NCI-H1436 treated with DMSO at 0.1 percent for 48 hours (cell line): Measurements from ENCODE around the gene EPB41L2.

Experiments used
- DNase-seq: peaks from one replicate; lab custom pipeline; 2025; lab: John Stamatoyannopoulos, UW

Gene EPB41L2

DNA sequence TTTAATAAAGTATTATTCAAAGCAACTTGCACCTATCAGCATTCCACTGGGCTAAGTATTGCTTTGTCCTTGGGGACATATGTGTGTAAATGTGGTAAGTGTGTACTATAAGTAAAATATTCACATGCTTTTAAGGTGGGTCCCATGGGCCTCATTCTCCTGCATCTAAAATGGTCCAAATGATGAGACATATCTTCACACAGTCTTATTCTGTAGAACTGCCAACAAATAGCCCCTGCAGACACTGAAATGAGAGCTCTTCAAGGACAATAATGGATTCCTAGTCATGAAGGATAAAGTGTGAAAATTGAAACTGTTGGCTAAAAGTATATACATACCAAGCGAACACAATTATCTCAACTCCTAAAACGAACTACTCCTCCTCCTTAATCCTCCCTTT lies 154.1 kb downstream of the EPB41L2 start:
- no peak for DNase-seq

DNA sequence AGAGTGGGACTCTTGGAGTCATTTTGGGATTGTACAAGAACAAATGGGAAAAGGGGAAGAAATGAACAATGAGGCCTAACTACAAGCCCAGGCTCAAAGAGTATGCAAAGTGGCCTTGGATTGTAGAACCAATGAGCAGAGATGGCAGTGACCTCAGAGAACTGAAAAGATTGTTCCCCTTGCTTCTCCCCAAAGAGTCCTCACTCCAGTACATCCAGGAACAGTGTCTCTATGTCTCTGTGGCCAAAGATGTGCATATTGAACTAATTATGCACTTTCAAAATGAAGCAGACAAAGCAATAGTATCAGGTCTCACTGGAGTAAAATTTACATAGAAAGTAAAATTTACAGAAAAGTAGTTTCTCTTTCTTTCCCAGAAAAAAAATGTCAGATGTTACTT lies 154.9 kb downstream of the EPB41L2 start:
- no peak for DNase-seq

DNA sequence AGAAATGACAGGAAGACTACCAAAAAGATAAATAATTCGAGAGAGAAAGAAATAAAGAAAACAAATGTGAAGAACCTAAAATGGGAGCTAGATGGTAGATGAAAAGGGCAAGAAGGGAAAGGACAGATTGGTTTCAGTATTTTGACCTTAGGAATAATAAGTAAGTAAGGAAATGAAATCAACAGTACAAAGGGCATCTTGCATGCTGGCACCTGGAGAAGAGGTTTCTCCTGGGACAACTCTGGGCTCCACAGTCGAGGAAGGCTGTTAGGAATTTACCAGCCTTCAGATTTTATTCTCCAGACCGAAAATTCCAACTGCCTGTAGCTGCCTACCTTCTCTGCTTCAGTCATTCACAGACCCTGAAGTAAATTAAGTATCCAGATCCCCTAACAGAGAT lies 155.4 kb downstream of the EPB41L2 start:
- DNase-seq: no peak

DNA sequence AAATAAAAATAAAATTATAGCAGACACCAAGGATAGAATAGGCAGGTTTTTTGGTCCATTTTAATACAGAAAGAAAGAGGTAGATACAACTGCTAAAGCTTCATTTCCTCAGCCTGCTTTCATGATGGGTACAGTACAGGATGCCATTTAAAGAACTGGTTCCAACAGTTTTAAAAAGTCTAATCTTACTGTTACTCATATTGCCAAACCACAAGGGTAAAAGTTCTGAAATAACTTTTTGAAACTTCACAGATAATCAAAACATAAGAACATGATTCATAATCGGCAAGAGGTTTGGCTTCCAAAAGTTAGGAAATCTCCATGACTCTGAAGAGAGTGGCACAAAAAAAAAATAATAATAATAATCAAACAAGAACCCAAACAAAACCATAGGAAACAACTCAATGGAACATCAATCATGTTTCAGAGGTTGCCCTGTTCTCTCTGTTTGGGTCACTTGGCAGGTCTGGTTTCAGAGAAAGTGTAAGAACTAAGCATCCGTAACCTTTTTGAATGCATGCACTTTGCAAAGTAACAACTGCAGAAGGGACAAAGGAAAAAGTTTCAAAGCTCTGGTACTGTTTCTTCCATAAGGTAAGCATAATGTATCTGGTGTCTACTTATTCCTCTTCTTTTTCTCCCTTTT lies 156.2 kb downstream of the EPB41L2 start:
- no peak for DNase-seq

DNA sequence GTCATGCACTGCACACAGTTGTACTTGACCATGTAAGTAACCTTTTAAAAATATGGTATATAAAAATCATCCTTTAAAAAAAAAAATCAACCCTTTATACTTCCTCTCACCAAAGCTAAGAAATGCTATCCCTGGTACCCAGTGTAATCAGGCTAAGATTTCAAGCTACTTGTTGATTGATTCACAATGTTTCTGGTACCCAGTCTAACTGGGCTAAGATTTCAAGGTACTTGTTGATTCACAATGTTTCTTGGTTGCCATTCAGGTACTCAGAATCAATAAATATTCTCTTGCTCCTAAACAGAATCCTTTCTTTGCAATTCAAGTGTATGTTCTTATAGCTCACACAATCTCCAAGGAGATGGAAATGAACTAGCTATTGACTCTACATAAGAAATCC lies 159.4 kb downstream of the EPB41L2 start:
- no peak for DNase-seq

DNA sequence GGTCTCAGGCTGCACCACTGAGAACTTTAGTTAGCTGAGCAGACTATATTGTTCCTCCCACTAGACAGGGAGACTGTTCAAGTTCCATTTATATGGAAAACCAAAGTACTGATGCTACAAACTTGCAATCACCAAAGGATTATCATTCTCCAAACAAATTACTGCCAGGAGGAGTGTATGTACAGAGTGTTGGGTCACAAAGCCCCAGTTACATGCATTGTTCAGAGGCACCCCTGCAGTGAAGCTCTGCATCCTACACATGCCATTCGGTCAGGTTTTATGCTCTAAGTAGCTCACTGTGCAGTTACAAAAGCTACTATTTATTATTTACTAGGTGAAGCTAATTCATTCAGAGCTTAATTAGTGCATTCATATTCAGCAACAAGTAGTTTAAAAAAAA lies 160.0 kb downstream of the EPB41L2 start:
- DNase-seq: no peak

DNA sequence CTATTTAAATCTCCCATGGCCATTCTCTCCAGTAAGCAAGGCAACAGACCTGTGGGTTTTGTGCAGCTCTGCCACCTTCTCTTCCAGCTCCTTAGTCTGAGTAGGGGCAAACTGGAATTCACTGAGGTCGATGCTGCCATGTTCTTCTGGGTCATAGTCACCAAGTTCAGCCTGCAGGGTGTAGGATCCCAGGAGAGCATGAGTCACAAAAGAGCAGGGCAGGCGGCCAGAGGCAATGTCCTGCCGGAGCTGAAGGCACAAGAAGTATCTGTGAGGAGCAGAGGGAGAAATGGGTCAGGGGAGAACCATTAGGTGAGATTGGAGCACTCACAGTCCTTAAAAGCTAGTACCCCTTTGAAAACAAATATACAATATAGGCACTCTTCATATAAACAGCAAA lies 162.1 kb downstream of the EPB41L2 start:
- DNase-seq: no peak

DNA sequence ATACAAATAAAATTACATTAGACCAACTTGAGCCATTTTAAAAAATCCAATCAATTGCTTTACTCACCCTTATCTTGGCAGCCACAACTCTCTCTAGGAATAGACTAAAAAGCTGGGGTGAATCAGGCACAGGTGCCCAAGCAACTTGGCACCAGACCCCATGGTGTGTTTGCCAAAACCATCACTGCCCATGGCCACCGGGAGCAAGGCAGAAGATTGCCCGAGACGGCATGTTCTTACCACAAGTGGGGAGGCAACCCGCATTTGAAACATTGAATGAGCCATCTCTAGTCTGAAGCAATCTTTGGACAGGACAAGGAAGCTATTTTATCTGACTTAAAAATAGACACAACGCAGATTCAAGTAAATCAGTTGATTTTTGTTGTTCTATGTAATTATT lies 166.8 kb downstream of the EPB41L2 start:
- DNase-seq: no peak

DNA sequence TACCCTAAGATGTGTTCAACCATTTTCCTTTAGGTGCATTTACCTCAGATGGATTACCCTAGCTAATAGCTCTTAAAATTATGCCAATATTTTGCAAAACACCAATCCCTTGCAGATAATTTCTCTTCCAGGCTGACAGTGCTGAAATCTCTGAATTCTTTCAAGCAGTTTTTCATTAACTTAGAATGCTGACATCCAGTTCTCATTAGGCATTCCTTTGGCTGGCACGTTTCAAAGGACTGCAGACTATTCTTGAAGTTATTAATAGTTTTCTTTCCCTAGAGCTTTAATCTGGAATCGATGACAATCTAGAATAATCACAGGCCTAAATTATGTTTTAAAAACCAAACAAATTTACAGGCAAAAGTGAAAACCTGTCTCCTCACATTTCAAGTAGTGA lies 167.5 kb downstream of the EPB41L2 start:
- DNase-seq: no peak

DNA sequence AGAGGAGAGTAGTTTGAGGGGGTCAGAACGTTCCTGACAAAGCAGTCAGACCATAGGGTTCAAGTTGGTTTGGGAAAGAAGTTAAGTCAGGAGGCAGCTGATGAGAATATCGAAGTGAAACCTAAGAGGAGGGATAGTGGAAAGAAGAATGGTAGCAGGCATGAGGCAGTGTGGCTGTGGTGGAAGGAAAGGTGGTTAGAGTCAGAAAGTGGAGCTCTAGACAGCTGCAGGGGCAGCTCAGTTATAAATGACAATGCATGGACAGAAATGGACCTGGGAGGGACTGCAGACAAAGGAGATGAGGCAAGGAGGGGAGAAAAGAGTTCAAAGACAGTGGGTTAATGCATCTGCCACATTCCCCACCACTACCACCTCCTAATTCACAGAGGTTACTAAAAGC lies 169.3 kb downstream of the EPB41L2 start:
- no peak for DNase-seq

DNA sequence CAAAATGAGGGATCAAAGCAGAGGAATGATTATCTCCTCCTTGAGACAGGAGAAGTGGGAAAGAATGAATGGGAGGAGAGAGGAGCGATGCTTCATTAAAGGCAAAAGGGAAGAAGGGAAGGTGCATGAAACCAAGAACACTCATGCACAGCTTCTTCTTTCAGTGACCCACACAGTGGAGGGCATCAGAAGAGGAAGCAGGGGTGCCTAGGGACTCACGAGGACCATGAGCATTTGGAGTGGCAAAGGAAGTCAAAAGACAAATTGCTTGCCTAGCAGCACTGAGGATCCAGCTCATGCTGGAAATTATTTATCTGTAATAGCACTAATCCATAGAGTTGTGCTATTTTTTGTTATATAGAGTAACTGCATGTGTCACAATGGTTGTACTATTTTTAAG lies 169.8 kb downstream of the EPB41L2 start:
- DNase-seq: no peak

DNA sequence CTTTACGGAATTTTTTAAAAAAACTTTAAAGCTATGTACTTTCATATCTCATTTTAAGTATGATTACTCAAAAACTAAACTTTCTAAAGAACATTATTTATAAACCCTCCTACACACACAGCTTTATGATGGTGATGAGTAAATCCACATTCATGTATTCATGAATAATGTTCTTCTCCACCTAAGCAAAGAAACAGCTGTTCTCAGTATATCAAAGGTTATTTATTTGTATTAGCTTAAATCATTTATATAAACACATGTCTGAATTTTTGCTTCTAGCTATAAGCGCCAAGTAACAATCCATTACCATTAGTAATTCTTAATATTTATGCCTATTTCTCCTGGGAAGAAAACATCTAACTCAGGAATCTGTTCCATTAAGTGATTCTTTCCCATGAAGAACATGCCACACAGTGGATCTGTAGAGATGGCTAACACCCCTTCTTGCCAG lies 172.5 kb downstream of the EPB41L2 start:
- no peak for DNase-seq

DNA sequence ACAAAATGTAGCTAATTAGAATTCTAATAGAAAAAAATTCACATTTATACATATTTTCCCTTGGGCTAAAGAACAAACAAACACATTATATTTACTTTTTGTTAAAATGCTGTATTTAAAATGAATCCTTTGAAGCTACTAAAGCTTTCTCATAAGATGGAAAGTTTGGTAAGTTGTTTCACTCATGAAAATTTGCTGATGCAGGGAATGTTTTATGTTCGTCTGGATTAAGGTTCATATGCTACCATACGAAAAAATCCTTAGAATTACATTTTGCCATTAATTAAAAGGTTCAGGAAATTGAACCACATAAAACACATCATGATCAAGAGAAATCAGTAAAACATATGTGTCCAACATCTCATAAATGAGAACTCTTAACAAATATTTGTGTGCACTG lies 173.6 kb downstream of the EPB41L2 start:
- DNase-seq: no peak

DNA sequence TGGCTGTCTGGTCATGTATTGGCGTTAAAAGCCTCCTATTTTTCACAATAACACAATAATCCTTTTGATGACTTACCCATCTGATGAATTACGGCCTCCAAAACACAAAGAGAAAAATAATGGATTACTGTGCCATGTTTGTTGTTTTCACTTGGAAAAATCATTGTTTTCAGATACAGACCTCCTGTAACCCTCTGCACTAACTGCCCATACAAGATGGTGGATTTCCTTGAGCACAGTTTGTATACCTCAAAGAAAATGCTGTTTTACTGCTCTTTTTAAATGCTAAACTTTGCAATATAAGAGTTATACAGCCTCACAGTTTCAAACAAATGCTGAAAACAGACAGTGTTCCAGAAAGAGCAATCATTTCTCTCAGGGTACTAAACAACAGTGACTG lies 174.8 kb downstream of the EPB41L2 start:
- no peak for DNase-seq

DNA sequence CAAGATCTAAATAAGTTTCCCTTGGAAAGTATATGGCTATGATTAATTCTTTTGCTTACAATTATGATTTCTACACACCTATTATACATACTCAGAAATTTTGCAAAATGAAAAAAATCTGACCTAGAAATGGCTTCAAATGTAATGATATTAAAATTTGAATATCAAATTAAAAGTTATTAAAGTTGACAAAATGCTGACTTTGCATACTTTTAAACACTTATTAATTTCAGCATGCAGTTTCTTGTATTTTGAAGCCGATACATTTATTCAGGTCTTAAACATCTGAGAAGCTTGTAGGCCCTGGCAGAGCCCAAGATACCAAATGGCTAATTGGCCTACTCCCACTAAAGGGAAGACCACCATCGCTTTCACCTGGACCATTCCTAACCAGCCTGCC lies 176.1 kb downstream of the EPB41L2 start:
- DNase-seq: no peak

DNA sequence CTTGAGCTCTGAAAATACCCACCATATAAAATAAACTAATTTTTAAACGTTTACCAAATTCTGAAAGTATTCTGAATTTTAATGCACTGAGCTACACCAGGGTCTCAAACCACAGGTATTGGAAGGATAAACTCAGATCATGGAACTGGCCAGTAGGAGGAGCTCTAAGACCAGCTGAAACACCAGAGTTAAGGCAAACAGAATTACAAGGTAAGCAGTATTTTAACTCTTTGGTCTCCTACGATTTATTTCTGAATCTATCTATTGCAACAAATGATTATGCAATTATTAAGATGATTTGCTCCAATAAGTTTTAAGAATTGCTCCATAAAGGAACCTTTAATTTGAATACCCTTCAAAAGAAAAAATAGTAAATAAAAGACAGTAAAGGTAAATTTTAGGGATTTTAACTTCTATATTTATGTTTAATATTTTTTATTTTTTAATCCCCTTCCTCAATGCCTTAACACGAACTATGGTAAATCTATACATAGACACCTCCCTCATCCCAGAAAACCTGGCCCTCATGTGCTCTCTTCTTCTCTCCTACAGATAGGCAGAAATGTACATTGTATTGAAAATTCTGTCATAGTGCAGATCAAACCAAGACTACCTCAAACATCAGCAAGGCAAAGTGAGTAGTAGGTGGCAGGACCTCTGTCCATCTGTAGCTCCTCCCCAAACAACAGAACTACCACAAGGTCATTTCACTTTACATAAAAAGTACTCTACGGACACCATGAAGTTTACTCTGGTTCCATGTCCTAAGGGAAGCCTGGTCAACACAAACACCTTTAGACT lies 177.5 kb downstream of the EPB41L2 start:
- DNase-seq: no peak

DNA sequence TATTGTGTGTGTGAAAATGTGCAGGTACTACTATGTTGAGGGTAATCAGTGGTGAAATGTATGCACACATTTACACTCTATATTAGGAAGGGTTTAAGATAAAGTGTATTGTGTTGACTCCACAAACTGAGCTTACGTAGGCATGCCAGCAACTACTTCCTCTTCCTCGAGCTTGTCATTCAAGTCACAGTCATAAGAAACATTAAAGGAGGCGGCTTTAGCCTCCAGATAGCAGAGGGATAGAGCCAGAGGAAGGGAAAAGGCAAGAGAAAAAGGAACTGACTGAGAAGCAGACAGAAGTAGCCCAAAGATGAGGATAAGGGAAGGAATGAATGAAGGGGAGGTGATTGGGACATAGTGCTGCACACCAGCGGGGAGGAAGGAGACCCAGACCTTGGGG lies 180.7 kb downstream of the EPB41L2 start:
- DNase-seq: no peak

DNA sequence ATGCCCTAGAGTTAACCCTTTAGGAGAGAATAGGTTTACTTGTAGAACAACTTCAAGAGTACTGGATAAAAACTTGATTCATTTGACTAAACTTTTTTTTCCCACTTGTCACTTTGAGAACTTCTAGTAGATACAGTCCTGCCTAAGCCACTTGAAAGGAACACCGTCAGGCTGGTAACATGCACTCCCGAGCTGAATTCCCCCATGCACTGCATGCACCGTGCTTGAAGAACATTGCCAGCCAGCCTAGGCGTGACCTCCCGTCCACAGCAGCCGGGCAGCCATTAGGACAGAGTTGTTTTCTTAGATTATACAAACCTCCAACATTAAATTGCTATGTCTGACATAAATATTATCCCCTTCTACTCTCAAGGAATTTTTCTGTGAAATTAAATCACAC lies 183.2 kb downstream of the EPB41L2 start:
- DNase-seq: no peak

DNA sequence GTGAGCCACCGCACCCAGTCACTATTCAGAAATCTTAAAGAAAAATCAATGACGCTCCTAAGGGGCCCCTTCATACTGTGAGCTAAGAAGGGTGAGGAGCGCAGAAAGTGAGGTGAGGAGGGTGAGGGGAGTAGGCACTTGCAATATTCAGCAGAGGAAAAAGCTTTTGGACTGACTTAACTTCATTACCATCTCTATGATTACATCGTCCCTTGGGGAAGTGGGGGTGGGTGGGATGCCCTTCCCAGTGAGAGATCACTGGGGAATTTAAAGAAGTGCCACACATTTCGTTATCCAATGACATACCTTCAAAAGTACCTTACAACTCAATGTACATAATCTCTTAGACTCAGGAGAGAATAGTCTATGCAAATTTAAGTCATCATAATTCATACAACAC lies 189.3 kb downstream of the EPB41L2 start:
- DNase-seq: no peak

DNA sequence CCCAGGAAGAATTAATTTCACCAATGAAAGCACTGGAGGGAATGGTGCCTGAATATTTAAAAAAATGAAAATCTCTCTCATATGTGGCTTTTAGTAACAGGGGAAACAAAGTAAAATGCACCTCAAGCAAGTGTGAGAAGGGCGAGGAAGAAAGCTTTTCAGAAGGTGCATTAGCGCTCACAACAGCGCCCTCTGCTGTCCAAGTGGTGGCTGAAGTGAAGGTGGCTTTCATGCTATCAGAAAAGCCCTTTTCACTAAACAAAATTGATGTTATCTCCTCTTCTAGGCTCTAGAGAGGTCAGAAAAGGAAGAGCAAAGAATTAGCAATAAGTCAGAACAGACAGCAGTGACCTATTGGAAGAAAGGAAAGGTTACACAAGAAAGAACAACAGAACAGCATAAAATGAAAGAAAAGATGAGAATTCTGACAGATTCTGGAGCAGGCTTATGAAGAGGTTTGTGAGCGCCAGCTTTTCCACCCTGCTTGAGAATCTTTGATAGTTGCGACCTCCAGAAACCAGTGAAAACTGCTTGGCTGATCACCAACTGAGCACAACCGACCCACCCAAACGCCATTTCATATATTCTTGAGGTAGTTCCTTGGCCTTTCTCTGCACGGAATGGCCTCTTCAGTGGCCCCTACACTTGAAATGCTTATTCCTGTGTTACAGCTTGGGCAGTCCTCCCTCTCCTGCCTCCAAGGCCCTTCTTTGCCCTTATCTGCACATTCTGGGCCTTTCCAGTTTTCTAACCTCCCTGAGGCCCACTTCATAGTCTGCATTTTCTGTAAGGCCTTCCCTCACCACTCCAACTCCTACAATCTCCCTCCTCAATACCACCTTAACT lies 190.6 kb downstream of the EPB41L2 start:
- no peak for DNase-seq

DNA sequence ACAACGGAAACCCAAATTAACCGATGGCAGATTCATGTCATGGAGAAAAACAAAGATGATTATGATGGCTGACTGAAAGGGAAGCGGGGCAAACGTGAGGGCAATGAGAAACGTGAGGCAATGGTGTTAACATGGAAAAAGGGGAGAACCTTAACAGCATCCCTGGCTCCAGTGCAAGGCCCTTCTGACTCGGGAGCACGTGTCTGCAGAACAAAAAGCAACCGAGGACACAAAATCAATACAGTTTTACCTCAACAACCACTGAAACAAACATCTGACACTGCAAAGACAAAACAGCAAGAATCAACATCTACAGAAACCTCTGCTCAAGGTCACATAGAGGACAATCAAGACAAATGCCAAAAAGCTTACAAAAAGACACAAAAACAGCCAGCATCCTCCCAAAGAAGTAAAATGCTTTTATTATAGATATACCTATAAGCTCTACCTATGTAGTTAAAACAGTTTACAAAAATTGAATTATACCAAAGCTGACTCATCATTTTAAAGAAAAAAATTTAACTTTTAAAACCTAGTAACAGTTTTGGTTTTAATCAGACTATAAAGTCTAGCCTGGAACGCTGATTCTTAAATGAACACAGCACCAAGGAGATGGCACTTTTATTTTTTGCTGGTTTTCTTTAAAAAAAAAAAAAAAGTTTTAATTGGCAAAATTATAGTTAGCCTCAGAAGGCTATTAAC lies 192.7 kb downstream of the EPB41L2 start:
- DNase-seq: no peak

DNA sequence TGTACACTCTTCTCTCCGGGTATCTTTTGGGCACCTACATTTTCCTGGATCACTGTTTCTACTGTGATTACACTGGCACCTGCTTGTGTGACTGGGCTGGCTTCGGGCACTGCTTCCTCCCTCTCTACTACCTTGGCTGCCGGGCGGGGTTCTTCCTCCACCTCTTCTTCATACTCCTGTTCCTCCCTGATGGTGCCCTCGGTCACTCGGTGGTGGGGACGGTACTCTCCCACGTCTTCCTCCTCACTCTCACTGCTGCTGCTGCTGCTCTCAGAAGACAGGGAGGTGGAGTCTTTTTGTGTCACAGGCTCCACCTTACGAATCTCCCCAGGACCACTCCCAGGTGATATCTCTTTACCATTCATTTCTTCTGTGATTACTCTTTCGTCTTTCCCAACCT lies 193.4 kb downstream of the EPB41L2 start:
- DNase-seq: no peak
